Measurements from ENCODE around the gene SYT14.
"Not testable (repeated sequence)": the region's sequence is repeated elsewhere in the genome, so short reads cannot be mapped to it uniquely, and the experiment has no call there.

DNA sequence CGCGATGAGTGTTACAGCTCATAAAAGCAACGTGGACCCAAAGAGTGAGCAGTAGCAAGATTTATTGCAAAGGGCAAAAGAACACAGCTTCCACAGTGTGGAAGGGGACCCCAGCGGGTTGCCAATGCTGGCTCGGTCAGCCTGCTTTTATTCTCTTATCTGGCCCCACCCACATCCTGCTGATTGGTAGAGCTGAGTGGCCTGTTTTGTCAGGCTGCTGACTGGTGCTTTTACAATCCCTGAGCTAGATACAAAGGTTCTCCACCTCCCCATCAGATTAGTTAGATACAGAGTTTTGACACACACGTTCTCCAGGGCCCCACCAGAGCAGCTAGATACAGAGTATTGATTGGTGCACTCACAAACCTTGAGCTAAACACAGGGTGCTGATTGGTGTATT lies 39.7 kb upstream of the SYT14 start:
- TF ChIP-seq POLR2A, POLR2AphosphoS5 (IDR thresholded peaks at IDR 0.05): not testable (repeated sequence)
- TF ChIP-seq, protein P1, sequence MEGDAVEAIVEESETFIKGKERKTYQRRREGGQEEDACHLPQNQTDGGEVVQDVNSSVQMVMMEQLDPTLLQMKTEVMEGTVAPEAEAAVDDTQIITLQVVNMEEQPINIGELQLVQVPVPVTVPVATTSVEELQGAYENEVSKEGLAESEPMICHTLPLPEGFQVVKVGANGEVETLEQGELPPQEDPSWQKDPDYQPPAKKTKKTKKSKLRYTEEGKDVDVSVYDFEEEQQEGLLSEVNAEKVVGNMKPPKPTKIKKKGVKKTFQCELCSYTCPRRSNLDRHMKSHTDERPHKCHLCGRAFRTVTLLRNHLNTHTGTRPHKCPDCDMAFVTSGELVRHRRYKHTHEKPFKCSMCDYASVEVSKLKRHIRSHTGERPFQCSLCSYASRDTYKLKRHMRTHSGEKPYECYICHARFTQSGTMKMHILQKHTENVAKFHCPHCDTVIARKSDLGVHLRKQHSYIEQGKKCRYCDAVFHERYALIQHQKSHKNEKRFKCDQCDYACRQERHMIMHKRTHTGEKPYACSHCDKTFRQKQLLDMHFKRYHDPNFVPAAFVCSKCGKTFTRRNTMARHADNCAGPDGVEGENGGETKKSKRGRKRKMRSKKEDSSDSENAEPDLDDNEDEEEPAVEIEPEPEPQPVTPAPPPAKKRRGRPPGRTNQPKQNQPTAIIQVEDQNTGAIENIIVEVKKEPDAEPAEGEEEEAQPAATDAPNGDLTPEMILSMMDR (IDR thresholded peaks at IDR 0.05), result not testable (repeated sequence)
